ENCODE results near the gene TCL1B.
A peak's percentile ranks its signal among the peaks of the same experiment; 100 is the strongest.

Gene TCL1B

GRCh38 chr14:95667249-95667693, 19.0 kb upstream of the TCL1B start:
- peak; percentile 88 for DNase-seq

- DNase-seq: no peak
Observed at GRCh38 chr14:95668235-95668772, 17.9 kb upstream of the TCL1B start.

- DNase-seq: no peak
Observed at GRCh38 chr14:95674613-95675012, 11.6 kb upstream of the TCL1B start.

GRCh38 chr14:95675486-95675885, 10.7 kb upstream of the TCL1B start:
- no peak for DNase-seq

- no peak for DNase-seq
Observed at GRCh38 chr14:95677179-95677835, 8.9 kb upstream of the TCL1B start.

- peak; percentile 43 for DNase-seq
Observed at GRCh38 chr14:95679148-95679815, 6.9 kb upstream of the TCL1B start.

GRCh38 chr14:95679998-95680735, 6.1 kb upstream of the TCL1B start:
- DNase-seq: peak; percentile 76

GRCh38 chr14:95681153-95681552, 5.1 kb upstream of the TCL1B start:
- peak; percentile 14 for DNase-seq

GRCh38 chr14:95683793-95684192, 2.4 kb upstream of the TCL1B start:
- no peak for DNase-seq

GRCh38 chr14:95686935-95687334, 709 bp downstream of the TCL1B start:
- no peak for DNase-seq

- DNase-seq: no peak
Observed at GRCh38 chr14:95689441-95689840, 3.2 kb downstream of the TCL1B start.

GRCh38 chr14:95690815-95691214, 4.6 kb downstream of the TCL1B start:
- no peak for DNase-seq

GRCh38 chr14:95691591-95691990, 5.4 kb downstream of the TCL1B start:
- DNase-seq: no peak

GRCh38 chr14:95692109-95692508, 5.9 kb downstream of the TCL1B start:
- DNase-seq: no peak

GRCh38 chr14:95695051-95695450, 8.8 kb downstream of the TCL1B start:
- DNase-seq: no peak

GRCh38 chr14:95695913-95696312, 9.7 kb downstream of the TCL1B start:
- DNase-seq: no peak

GRCh38 chr14:95696741-95697140, 10.5 kb downstream of the TCL1B start:
- no peak for DNase-seq

GRCh38 chr14:95697764-95698163, 11.5 kb downstream of the TCL1B start:
- no peak for DNase-seq

- DNase-seq: no peak
Observed at GRCh38 chr14:95698287-95698686, 12.1 kb downstream of the TCL1B start.

- no peak for DNase-seq
Observed at GRCh38 chr14:95699412-95699811, 13.2 kb downstream of the TCL1B start.

GRCh38 chr14:95700221-95700976, 14.2 kb downstream of the TCL1B start:
- DNase-seq: no peak

- DNase-seq: no peak
Observed at GRCh38 chr14:95701846-95702221, 15.6 kb downstream of the TCL1B start.

- no peak for DNase-seq
Observed at GRCh38 chr14:95703341-95703740, 17.1 kb downstream of the TCL1B start.
